HG03045 (cell line): ENCODE results near the gene SIRT5.

Experiments
- ATAC-seq: cut with Tn5 transposase; IDR thresholded peaks from one replicate; pipeline ENCODE4 v1.9.1; 2021; ENCODE audit warnings: mild to moderate bottlenecking, moderate library complexity; ENCODE audit not compliant: unreplicated experiment

The SIRT5 gene

DNA sequence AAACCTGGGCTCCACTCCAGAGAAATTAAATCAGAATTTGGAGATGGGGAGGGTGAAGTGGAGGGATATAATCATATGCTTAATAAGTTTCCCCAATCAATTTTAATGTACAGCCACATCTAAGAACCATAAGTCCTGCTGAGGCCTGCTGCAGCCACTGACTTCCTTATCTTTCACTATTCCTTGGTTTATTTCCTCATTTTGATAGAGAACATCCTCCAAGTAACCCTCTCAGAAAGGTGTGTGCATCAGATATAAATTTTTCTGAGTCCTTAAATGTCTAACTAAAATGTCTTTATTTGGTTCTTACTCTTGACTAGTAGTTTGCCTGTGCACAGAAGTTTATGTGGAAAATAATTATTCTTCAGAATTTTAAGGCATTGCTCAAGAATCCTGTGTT lies 23.7 kb upstream of the SIRT5 start:
- ATAC-seq, result no peak

DNA sequence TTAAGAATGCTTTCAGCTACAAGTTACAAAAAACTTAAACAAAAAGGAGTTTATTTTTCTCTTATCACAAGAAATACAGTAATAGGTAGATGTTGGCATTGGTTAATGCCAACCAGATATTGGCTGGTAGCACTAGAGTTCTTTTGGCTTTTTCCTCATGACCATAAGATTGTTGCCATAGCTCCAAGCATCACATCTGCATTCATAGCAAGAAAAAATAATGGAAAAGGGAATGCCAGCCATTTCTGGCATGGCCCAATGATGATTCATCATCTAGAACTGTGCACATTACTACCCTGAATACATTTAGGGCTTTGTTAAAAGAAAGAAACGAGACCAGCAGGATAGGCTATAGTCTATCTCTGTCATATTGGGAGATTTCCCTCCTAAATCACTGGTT lies 20.8 kb upstream of the SIRT5 start:
- ATAC-seq, result no peak

DNA sequence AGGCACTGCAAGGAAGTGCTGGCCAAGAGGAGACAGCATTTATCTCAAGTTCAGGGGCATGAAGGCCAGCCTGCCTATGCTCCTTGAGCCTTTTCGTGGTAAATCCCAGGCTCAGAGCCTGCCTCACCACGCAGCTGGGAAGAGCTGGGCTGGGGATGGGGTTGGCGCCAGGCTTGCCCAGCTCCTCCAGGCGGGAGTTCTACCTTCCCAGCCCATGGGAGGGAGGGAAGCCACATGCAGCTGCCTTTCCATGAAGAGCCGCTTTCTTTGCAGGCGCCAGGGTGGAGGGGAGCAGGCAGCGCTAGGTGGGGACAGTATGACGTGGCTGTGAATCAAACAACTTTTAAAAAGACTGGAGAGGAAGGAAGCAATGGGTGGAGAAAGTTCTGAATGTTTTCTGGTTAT lies 19.5 kb upstream of the SIRT5 start:
- no peak for ATAC-seq

DNA sequence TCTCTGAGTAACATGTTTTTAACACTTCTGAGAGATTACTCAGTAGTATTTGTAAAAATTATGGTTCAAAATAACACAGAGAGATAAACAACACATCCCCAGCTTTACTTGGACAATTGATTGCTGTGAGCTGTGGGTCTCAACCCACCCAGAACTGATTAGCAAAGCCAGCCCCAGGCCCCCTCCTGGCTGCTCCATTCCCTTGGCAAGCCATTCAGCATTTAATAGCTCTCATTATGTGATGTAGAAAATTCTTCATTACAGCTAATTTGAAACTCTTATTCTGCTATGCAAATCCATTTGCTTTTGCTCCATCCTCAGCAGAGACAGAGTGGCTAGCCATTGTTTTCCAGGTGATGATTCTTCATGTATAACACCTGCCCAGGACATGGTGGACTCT lies 16.6 kb upstream of the SIRT5 start:
- no peak for ATAC-seq

DNA sequence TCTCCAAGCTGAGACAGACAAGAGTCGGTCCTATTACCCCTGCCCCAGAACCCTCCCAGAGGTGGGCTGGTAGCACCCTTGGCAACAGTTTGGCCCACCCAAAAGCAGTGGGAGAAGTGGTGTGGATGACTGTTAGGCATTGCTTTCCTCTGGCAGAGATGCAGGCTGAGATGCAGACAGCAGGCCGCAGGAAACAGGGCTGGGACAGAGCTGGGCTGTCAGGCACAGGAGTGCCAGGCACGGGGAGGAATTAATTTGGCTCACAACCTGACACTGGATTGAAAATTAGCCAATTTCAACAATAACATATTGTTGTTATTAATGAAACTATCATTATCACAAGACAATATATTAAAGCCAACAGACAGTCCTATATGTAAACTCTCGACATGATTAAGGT lies 15.7 kb upstream of the SIRT5 start:
- ATAC-seq, result no peak

DNA sequence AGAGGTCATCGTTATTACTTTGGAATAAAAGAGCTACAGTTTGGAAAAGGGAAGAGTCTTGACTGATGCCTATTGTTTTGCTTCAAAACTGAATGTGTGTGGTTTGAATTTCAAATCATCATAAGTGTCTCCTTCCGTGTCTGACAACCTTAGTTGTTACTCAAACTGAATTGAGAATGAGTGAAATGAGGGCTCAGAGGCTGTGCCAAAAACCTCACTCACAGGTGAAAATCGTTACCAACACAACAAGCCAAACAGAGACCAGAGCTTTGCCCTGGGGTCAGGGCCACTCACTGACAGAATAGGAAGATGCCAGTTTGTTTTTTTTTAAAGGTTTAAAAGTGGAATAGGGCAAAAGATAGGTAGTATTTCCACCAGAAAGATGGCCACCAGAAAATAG lies 15.2 kb upstream of the SIRT5 start:
- ATAC-seq, result no peak

DNA sequence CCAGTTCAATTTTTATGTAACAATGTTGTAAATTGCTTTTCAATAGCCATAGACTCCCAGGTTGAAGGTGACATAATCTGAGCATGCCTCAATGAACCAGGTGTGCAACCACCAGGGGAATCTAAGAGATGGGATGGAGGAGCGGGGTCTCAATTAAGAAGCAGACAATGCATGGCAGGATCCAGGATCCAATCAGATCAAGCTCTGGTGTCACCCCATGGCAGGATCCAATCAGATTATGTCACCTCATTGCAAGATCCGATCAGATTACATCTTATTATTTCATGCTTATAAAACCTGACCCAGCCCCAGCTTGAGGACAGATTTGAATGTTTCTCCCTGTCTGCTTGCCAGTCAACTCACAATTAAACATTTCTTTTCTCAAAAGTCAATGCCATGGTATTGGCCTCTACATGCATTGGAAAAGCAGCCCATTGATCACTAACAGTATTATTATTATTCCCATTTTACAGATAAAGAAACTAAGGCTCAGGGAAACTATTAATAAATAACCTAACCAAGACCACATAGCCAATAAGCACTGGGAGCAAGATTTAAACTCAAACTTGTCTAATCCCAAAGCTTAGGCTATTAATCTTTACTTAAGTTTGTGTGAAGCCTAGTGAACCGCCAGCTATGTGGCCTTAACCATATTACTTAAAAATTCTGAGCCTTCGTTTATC lies 14.3 kb upstream of the SIRT5 start:
- ATAC-seq, result no peak

DNA sequence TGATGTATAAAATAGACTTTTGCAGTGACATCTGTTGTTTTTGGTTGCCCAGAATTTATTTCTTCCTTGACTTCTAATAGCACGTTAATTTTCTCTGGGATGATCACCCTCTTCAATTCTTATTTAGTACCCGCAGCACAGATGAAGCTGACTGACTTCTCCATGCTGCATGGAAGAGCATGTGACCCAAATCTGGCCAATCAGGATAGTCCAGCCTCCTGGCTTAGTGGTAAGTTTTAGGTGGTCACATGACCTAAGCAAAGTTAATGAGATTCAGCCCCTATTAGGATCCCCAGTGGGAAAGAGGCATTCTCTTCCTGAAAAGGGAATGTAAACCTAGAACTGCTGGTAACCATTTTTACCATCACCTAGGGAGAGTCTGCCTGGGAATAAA lies 13.8 kb upstream of the SIRT5 start:
- no peak for ATAC-seq

DNA sequence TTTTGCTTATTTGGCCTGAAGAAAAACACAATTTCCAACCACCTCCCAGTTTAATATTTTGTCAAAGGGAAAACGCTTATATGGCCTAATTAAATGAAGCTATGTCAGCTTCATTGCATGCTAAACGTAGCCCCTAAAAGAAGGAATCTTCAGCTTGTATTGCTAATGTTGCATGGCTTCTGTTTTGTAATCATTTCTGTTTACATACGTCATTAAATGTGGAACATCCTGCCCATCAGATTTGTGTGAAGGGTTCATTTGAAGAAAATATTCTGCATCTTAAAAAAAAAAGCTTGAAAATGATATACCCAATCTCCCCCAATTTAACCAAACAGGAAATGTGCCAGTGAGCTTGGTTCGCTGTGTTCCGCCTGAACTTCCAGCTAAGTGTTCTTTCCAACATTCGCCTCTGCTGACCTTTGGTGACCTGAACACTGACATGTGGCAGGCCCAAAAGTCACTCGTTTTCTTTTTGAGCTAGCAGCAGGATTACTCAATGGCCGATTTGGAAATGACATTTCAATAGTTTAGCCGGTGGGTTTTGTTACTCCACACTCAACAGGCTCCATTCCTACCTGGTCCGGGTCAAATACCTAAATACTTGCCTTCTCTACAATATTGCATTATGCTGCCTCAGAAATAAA lies 12.7 kb upstream of the SIRT5 start:
- no peak for ATAC-seq

DNA sequence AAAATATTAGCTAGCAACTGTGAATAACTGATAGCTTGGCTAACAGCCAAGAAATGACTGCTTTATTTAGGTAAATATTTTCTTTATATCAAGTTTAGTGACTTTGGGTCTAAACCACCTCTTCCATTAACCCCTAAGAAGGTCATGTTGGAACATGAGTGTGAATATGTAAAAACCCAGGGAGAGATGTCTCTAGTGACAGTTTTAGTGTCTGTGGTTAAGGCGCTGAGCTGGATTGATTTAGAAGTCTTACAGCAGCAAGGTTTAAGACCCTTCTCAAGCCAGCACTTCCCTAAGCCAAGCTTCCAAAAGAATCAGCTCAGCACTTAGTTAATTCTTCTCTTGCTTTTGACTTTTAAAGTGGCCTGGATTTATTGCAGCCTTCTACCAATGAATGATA lies 11.4 kb upstream of the SIRT5 start:
- ATAC-seq, result no peak

DNA sequence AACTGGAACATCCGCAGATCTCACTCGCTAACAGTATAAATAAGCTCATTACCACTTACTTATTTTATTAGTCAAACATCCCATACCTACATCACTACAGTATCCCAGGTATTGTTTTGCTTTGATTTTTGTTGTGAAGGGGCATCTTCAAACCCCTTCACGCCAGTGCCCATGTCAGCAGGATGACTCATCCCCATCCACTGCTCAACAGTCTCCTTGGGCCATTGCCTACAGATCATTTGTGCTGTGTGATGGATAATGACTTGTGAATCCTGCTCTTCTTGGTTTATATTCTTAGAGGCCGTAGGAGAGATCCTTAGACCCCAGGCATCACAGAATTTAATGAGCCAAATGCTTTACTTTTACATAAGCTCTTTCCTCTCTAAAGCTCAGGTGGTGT lies 8.5 kb upstream of the SIRT5 start:
- no peak for ATAC-seq

DNA sequence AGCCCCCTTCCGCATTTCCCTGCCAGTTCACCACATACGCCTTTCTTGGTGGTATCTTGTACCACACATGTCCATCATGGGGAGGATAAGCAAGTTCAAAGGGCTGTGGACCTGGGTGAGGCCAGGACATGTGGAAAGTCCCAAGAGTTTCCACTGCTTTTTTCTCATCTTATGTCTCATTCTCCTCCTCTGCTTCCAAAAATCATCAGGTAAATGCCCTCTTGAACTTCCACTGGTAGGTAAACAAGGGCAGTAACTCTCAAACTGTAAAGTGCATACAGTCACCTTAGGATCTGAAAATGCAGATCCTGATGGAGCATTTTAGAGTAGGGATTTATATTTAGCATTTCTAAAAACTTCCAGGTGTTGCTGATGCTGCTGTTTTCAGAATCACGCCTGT lies 7.9 kb upstream of the SIRT5 start:
- no peak for ATAC-seq

DNA sequence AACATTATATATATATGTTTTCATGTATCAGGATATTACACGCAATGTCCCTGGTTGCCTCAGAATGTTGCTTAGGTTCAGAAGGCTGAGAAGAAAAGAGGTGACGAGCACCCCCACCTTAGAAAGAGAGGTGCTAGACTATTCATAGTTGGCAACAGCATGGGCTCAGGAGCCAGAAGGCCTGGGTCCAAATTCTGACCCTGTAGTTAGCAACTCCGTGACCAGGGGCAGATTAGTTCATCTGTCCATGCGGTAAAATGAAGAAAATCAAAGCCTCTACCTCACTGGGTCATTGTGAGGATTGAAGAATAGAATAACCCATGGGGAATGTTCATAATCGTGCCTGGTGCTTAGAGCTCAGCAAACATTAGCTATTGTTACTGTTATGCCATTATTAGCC lies 5.4 kb upstream of the SIRT5 start:
- ATAC-seq, result no peak

DNA sequence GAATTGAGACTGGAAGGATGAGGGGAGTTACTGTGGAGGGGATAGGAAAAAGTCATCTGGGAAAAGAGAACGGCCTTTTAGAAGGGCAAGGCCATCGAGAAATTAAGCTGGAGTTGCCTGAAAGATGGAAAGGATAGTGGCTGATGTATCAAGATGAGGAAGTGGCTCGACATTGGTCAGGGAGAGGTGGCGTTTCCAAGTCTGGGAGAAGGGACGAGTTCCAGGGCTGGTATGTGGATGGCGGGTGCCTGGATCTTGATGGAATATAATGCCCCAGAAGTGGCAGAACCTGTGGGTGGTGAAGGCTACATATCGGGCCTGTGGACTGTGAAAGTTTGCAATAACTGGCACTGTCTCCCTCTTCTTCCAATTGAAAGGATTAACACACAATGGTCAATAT lies 2.2 kb upstream of the SIRT5 start:
- no peak for ATAC-seq

DNA sequence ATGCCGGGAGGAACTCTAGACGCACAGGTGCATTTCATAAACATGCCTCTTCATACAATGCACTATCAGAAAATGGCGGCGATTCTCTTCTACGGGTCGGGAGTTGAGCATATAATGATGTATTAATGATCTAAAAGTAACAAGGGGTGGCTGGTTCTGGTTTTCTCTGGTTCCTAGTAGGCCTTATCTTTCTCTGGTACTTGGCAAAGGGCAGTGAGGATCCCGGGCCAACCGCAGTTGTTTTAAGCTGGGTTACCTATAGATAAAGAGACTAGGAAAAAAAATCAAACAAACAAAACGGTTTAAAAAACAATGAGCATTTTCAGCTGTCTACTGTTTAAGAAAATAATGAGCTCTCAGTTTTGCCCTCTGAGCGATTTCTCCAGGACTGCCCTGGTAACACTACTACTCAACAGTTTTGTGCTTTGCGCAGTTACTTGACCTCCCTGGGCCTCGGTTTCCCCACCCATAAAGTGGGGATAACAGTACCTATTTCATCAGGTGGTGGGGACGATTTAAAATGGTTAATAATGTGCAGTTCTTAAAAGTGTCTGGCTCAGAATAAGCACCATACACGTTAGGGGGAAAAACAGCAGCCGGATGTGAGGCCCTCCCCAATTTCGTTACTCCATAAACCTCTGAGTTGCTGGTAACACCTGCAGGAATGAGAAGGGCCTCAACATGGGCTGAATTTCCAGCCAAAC lies 1.3 kb upstream of the SIRT5 start:
- no peak for ATAC-seq

DNA sequence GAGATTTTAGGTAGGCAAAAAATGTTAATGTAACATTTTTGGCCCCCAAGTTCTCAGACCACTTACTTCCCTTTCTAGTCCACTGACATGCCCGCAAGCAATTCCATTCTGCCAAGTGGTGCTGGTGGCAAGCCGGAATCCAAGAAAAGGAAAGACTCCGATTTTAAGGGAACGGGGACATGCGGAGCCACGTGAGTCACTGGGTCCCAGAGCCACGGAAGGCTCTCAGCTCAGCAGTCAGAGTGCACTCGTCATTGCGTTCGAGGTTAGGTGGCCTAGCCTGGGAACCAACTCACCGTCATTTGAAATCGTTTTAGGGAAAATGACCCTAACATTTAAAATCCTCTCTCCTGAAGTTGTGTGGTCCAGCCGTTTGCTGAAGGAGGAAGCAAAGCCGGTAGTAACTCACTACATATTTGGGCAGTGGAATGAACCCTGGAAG lies 711 bp upstream of the SIRT5 start:
- no peak for ATAC-seq

DNA sequence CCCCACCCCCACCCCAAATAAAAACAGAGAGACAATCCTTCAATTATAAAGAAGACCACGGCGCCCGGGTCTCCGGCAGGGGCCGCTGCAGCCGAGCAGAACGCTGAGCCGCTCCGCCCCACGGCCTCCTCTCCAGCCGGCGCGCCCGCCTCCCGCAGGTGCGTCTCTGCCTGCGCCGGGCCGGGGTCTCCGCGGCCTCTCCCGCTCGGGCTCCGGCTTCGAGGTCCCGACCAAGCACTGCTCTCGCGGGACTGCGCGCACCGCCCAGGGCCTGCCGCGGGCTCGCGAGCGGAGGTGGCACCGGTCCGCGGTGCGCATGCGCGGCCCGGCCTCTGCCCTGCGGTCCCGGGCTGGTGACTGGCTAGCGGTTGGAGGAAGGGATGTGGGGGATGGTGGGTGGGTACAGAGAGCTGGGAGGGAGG lies 241 bp upstream of the SIRT5 start:
- ATAC-seq, result peak; percentile 82

DNA sequence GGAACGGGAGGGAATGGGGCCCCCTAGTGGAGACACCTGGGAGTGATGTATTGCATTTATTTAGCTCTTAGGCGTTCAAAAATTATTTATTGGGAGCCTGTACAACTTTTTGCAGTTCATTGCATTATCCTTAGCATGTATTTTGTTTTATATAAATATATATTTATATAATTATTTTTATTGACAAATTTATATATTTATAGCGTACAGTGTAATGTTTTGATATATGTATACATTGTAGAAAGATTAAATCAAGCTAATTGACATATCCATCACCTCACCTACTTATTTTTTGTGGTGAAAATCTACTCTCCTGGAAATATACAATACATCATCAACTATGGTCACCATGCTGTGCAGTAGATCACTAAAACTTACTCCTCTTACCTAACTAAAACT lies 975 bp downstream of the SIRT5 start:
- ATAC-seq, result no peak

DNA sequence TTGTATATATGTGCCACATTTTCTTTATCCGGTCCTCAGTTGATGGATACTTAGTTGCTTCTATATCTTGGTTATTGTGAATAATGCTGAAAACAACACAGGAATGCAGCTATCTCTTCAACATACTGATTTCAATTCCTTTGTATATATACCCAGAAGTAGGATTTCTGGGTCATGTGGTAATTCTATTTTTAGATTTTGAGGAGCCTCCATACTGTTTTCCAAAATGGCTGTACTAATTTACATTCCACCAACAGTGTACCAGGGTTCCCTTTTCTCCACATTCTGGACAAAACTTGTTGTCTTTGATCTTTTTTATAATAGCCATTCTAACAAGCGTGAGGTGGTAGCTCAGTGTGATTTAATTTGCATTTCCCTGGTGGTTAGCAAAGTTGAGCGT lies 1.6 kb downstream of the SIRT5 start:
- ATAC-seq, result no peak

DNA sequence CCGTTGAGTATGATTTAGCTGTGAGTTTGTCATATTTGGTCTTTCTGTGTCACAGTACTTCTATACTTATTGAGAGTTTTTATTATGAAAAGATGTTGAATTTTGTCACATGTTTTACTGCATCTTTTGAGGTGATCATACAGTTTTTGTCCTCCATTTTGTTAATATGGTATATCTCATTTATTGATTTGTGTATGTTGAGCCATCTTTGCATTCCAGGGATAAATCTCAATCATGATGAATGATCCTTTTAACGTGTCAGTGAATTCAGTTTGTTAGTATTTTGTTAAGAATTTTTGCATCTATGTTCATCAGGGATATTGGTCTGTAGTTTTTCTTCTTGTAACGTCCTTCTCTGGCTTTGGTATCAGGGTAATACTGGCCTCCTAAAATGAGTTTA lies 3.5 kb downstream of the SIRT5 start:
- ATAC-seq, result no peak

DNA sequence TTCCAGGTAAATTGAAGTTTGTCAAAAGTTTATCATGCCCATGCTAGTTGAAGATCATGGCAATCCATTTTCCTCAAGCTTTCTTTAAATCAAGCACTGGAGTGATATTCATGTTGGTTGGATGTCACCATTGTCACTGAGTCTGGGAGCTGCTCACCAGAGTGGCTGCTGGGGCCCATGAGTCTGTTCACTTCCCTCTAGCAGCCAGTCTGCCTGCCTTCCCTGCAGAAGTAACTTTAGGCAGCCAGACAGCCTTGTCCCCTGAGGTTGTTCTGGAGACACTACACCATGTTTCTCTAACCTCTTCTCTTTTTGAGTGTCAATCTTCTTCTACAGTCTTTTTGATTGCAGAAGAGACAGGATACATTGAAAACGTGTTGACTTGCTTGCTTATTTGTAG lies 5.5 kb downstream of the SIRT5 start:
- no peak for ATAC-seq

DNA sequence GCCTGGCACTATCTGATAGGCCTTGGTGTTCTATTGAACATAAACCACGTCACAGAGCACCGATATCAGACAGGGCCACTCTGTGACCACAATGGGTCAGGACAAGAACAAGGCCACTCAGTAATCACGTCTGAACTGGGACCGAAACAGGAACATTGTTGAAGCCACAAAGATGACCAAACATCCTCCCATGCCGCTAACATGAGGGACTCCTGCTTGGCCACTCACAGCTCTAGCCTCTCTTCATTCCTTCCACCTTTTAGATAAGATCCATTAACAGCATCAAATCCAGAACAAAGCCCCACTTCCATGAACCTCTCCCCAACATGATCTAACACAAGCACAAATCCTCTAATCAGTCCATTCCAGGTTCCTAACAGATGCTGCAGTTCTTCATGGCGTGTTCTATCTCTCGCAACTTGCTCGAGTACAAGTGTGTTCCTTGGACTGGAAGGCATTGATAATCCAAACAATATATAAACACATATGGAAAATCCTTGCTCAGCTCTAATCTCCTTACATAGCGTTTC lies 7.4 kb downstream of the SIRT5 start:
- ATAC-seq, result no peak
